ENCODE measurements around the gene CFAP157. TPM values are rescaled to one million over a fixed set of nuclear protein-coding genes. Genes with fewer than 3 reads are reported as not detected.

Gene CFAP157
- total RNA-seq, 4 donors from 2014 or later, result 2.1 to 5.4 (median 4.4) TPM; not detected in 1

DNA sequence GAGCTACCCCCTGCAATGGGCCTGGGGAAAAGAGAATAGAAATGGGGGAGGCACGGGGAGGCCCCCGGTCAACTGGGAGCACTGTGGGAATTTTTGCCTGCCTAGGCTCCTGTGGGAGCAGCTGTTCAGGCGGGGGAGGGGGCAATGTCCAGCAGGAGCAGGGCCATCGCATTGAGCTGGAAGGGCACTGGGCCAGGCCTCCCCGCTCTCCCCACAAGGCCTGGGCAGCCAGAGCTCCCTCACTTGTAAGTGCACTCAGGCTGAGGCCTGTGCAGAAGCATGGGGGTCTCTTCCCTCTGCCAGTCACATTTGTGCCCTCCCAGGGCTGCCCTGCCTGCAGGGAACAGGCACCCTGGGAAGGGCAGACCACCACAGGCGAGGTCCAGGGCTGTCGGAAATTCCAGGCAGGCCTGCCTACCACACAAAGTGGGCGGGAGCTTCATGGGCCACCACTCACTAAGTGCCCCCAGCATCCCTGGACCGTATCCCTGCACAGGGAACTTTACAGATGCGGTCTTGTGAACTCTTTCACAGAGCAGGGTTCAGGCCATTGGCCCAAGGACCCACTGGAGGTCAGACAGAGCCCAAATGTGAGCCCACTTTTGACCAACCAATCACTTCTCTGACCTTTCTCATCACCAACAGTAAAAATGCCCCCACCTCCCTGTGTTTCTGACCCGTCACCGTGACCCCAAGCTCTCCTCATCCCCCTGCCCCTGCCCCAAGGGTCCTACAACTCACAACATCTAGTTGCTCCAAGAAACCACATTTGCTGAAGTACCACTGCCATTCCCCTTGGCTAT lies 1.0 kb upstream of the CFAP157 start:
- H3K27ac ChIP-seq, result no peak overlapping the region
- no peaks in the 10 kb centered on the region for H3K4me1 ChIP-seq
- H3K4me3 ChIP-seq, result no peak overlapping the region
- DNase-seq, result no peak
- no peaks in the 10 kb centered on the region for H3K36me3 ChIP-seq
- no peaks in the 10 kb centered on the region for H3K27me3 ChIP-seq
- intact Hi-C loops (cut with DNase I; ENCODE audit: low total_unique reads), result no loop called here
- TF ChIP-seq, protein P1, sequence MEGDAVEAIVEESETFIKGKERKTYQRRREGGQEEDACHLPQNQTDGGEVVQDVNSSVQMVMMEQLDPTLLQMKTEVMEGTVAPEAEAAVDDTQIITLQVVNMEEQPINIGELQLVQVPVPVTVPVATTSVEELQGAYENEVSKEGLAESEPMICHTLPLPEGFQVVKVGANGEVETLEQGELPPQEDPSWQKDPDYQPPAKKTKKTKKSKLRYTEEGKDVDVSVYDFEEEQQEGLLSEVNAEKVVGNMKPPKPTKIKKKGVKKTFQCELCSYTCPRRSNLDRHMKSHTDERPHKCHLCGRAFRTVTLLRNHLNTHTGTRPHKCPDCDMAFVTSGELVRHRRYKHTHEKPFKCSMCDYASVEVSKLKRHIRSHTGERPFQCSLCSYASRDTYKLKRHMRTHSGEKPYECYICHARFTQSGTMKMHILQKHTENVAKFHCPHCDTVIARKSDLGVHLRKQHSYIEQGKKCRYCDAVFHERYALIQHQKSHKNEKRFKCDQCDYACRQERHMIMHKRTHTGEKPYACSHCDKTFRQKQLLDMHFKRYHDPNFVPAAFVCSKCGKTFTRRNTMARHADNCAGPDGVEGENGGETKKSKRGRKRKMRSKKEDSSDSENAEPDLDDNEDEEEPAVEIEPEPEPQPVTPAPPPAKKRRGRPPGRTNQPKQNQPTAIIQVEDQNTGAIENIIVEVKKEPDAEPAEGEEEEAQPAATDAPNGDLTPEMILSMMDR (IDR thresholded peaks at IDR 0.05), result no peak
- TF ChIP-seq POLR2A (IDR thresholded peaks at IDR 0.05), result no peak
- H3K9me3 ChIP-seq, result no peaks in the 10 kb centered on the region

GRCh38 chr9:127707766-127708165 lies 978 bp downstream of the CFAP157 start:
- no peaks in the 10 kb centered on the region for H3K36me3 ChIP-seq
- H3K9me3 ChIP-seq, result no peaks in the 10 kb centered on the region
- intact Hi-C loops (cut with DNase I; ENCODE audit: low total_unique reads), result no loop called here
- H3K27ac ChIP-seq, result no peak overlapping the region
- no peaks in the 10 kb centered on the region for H3K27me3 ChIP-seq
- DNase-seq, result no peak
- no peak overlapping the region for H3K4me3 ChIP-seq
- TF ChIP-seq POLR2A (IDR thresholded peaks at IDR 0.05), result no peak
- TF ChIP-seq, protein P1 (IDR thresholded peaks at IDR 0.05), result no peak
- no peaks in the 10 kb centered on the region for H3K4me1 ChIP-seq

DNA sequence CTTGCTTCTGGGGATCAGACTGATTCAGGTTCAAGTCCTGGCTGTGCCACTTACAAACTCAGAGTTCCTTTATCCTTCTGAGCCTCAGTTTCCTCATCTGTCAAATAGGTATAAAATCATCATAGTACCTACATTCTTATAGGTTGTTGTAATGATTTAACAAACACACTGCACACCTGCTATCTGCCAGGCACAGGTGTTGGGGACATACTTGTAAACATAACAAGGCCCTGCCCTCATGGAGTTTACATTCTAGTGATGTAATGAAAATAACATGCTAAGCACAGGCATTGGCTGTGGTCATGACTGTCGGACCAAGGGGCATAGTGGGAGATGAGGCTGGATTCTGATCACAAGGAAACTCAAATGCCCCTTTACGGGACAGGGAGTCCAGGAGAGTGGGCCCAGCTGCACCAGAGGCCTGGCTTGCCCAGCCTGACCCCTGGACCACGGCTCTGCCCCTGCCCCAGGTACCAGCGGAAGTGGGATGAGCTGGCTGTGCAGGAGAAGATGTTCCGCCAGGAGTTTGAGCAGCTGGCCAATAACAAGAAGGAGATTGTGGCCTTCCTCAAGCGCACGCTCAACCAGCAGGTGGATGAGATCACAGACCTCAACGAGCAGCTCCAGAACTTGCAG lies 2.3 kb downstream of the CFAP157 start:
- Histone ChIP-seq H3K27ac (no peak overlapping the region), H3K4me3 (no peak overlapping the region), H3K4me1 (no peaks in the 10 kb centered on the region), H3K9me3 (no peaks in the 10 kb centered on the region), H3K36me3 (no peaks in the 10 kb centered on the region), H3K27me3 (no peaks in the 10 kb centered on the region)
- TF ChIP-seq, protein P1 (IDR thresholded peaks at IDR 0.05), result no peak
- no peak for TF ChIP-seq POLR2A (IDR thresholded peaks at IDR 0.05)
- DNase-seq, result no peak
- intact Hi-C loops (cut with DNase I; ENCODE audit: low total_unique reads), result no loop called here

DNA sequence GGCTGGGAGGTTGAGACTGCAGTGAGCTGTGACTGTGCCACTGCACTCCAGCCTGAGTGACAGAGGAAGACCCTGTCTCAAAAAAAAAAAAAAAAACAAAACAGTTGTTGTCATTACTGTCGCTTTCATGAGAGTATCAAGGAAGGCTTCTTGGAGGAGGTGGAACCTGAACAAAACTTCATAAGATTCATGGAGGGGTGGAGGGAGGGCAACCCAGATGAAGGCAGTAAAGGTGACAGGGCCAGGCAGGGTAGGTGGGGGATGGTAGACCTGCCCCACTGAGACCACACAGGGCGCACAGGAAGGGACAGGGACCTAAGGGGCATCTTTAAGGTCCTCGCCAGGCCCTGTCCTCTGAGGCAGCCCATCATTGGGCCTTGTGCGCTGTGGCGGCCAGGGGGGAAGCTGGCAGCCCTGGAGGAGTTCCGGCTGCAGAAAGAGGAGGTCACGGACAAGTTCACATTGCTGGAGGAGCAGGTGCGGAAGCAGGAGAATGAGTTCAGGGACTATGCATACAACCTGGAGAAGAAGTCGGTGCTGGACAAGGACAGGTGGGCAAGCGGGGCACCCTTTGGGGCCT lies 3.5 kb downstream of the CFAP157 start:
- Histone ChIP-seq H3K9me3 (no peaks in the 10 kb centered on the region), H3K4me3 (no peak overlapping the region), H3K36me3 (no peaks in the 10 kb centered on the region), H3K4me1 (no peaks in the 10 kb centered on the region), H3K27me3 (no peaks in the 10 kb centered on the region), H3K27ac (no peak overlapping the region)
- no peak for DNase-seq
- intact Hi-C loops (cut with DNase I; ENCODE audit: low total_unique reads), result no loop called here
- TF ChIP-seq POLR2A (IDR thresholded peaks at IDR 0.05), result no peak
- TF ChIP-seq, protein P1 (IDR thresholded peaks at IDR 0.05), result no peak

DNA sequence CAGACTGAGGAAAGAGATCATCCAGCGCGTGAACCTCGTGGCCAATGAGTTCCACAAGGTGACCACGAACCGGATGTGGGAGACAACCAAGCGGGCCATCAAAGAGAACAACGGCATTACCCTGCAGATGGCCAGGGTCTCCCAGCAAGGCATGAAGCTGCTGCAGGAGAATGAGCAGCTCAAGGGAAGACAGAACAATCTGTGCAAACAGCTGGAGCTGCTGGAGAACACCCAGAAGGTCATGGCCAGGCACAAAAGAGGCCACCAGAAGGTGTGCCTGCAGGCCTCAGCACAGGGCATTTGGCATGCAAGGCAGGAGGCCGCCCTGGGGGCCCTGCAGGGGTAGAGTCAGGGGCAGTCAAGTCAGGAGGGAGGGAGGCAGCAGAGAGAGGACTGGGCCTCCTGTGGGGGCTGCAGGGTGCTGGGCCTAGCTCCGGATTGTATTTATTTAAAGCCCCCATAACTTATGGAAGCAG lies 4.5 kb downstream of the CFAP157 start:
- H3K36me3 ChIP-seq, result no peaks in the 10 kb centered on the region
- intact Hi-C loops (cut with DNase I; ENCODE audit: low total_unique reads), result no loop called here
- H3K27ac ChIP-seq, result no peak overlapping the region
- no peak for DNase-seq
- H3K4me1 ChIP-seq, result no peaks in the 10 kb centered on the region
- H3K4me3 ChIP-seq, result no peak overlapping the region
- no peaks in the 10 kb centered on the region for H3K9me3 ChIP-seq
- TF ChIP-seq POLR2A (IDR thresholded peaks at IDR 0.05), result no peak
- TF ChIP-seq, protein P1 (IDR thresholded peaks at IDR 0.05), result no peak
- H3K27me3 ChIP-seq, result no peaks in the 10 kb centered on the region

All from uterus (tissue), 4 donors.